ENCODE results near the gene APP. TPM values are rescaled to one million over a fixed set of nuclear protein-coding genes. Genes with fewer than 3 reads are reported as not detected.

Gene APP
- total and polyA plus RNA-seq, 12 donors = 106 to 434 (median 389) TPM

DNA sequence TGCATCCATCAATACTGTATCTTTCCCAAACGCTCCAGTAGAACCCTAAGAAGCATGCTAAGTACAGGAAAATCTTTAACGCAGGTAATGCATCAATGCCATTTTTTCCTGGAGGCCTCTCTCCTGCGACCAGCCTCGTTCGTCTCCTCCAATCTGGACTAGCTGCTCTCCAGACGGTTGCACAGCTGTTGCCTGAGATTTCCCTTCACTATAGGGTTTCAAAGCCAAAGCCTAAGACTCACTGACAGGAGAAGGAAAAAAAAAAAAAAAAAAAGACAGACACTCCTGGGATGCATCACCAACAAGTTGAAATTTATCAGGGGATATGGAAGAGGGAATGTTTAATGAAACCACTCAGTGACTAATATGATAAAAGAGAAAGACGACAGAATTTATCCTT is 93.0 kb downstream of the APP start:
- no peaks in the 10 kb centered on the region for H3K27me3 ChIP-seq
- intact Hi-C loops (cut with DNase I) = loop anchor here in 1 of 10 donors (10.0 kb wide), 1 partner anchor 87 kb away; no protein-coding TSS in a partner anchor
- DNase-seq (no peak), ATAC-seq (peak in 4 of 8 donors; percentile 56 to 72 (median 61))
- no peaks in the 10 kb centered on the region for H3K9me3 ChIP-seq
- H3K36me3 ChIP-seq = no peaks in the 10 kb centered on the region
- H3K27ac ChIP-seq = peak overlapping the region in 1 of 10 donors; percentile 32
- TF ChIP-seq, protein P1, sequence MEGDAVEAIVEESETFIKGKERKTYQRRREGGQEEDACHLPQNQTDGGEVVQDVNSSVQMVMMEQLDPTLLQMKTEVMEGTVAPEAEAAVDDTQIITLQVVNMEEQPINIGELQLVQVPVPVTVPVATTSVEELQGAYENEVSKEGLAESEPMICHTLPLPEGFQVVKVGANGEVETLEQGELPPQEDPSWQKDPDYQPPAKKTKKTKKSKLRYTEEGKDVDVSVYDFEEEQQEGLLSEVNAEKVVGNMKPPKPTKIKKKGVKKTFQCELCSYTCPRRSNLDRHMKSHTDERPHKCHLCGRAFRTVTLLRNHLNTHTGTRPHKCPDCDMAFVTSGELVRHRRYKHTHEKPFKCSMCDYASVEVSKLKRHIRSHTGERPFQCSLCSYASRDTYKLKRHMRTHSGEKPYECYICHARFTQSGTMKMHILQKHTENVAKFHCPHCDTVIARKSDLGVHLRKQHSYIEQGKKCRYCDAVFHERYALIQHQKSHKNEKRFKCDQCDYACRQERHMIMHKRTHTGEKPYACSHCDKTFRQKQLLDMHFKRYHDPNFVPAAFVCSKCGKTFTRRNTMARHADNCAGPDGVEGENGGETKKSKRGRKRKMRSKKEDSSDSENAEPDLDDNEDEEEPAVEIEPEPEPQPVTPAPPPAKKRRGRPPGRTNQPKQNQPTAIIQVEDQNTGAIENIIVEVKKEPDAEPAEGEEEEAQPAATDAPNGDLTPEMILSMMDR (IDR thresholded peaks at IDR 0.05) = no peak
- 69 to 72% methylated on average over 7 of the region's 7 CpGs for WGBS, 2 donors
- H3K4me3 ChIP-seq = no peak overlapping the region
- peaks cover 0 to 21% (median under 1%) of the 10 kb centered on the region in 9 donors for H3K4me1 ChIP-seq

- H3K4me1 ChIP-seq = peaks cover 0 to 57% (median 25%) of the 10 kb centered on the region in 9 donors
- H3K27me3 ChIP-seq = no peaks in the 10 kb centered on the region
- 88 to 91% methylated on average over 9 of the region's 9 CpGs for WGBS, 2 donors
- H3K27ac ChIP-seq = no peak overlapping the region
- DNase-seq (no peak), ATAC-seq (no peak)
- no peak overlapping the region for H3K4me3 ChIP-seq
- H3K9me3 ChIP-seq = no peaks in the 10 kb centered on the region
- H3K36me3 ChIP-seq = no peaks in the 10 kb centered on the region
- TF ChIP-seq, protein P1 (IDR thresholded peaks at IDR 0.05) = no peak
- intact Hi-C loops (cut with DNase I) = loop anchor here in 1 of 10 donors (10.0 kb wide), 1 partner anchor 92 kb away; no protein-coding TSS in a partner anchor
These were observed 97.6 kb downstream of the APP start for GRCh38 chr21:26072666-26073615.

DNA sequence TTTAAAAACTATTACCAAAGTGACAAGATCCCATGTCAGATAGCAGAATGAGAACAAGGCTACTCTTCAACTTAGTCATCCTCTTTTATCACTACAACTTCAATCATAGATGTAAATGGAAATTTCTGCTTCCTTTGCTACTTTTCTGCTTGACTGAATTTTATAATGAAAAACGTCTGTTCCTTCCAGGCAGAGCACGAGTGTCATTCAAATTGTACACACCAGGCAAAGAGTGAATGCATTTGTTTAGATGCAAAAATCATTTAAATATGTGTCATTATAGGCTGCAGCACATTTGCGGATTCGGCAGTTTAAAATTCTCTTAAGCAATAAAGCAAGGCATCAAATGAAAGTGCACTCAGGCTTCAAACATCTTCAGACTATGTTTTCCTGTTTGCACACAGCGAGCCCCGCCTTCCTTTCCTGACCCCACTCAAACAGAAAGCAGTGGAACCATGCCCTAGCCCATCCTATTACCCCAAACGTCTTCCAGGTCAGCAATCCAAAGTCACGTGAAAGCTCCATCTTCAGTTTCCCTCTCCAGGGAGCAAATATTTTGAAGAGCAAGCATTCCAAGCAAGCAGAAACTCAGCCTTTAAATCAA is 99.6 kb downstream of the APP start:
- H3K4me3 ChIP-seq = peak overlapping the region in 4 of 10 donors; percentile 5 to 25 (median 12)
- DNase-seq (peak in 1 of 2 donors; percentile 38), ATAC-seq (peak in 7 of 8 donors; percentile 45 to 78 (median 64))
- peak overlapping the region in 3 of 10 donors; percentile 7 to 37 (median 34) for H3K27ac ChIP-seq
- H3K36me3 ChIP-seq = no peaks in the 10 kb centered on the region
- peaks cover 0 to 55% (median 27%) of the 10 kb centered on the region in 9 donors for H3K4me1 ChIP-seq
- H3K27me3 ChIP-seq = no peaks in the 10 kb centered on the region
- intact Hi-C loops (cut with DNase I) = loop anchor here in 1 of 10 donors (10.0 kb wide), 1 partner anchor 94 kb away; no protein-coding TSS in a partner anchor
- WGBS, 2 donors = 22 to 45% methylated on average over 8 of the region's 8 CpGs
- H3K9me3 ChIP-seq = no peaks in the 10 kb centered on the region
- TF ChIP-seq, protein P1 (IDR thresholded peaks at IDR 0.05) = no peak

- 81 to 82% methylated on average over 2 of the region's 2 CpGs for WGBS, 2 donors
- DNase-seq (no peak), ATAC-seq (no peak)
- Histone ChIP-seq H3K27ac (no peak overlapping the region), H3K36me3 (no peaks in the 10 kb centered on the region), H3K27me3 (no peaks in the 10 kb centered on the region), H3K9me3 (no peaks in the 10 kb centered on the region), H3K4me3 (no peak overlapping the region), H3K4me1 (peaks cover 0 to 55% (median 27%) of the 10 kb centered on the region in 9 donors)
- intact Hi-C loops (cut with DNase I) = loop anchor here in 1 of 10 donors (10.0 kb wide), 1 partner anchor 95 kb away; no protein-coding TSS in a partner anchor
- TF ChIP-seq, protein P1 (IDR thresholded peaks at IDR 0.05) = no peak
These were observed 100.4 kb downstream of the APP start for GRCh38 chr21:26070121-26070520.
